Liver (tissue), 9 donors: ENCODE results near the gene TNFSF10. TPM values are rescaled to one million over a fixed set of nuclear protein-coding genes. Genes with fewer than 3 reads are reported as not detected.

Experiments
- DNase-seq: peaks from one replicate; pipeline ENCODE4 v3.0.0-alpha.2; 2017; ENCODE audit warnings: low spot score
- H3K27ac ChIP-seq, 2 donors: one replicate each; pipeline ENCODE4 v1.7.0; 2013; ENCODE audit warnings: inconsistent platforms in 2 of 2, low read length in 2 of 2, control low read depth in 1 of 2, low read depth in 1 of 2, mild to moderate bottlenecking in 1 of 2
- H3K27me3 ChIP-seq, 4 donors: one replicate each; pipeline versions ENCODE4 v1.6.1 to v1.7.0; 2013; ENCODE audit warnings: low read length in 3 of 4, inconsistent platforms in 1 of 4, mild to moderate bottlenecking in 1 of 4, moderate library complexity in 1 of 4; ENCODE audit not compliant: control insufficient read depth in 4 of 4, insufficient read depth in 4 of 4
- H3K36me3 ChIP-seq, 4 donors: one replicate each; pipeline versions ENCODE4 v1.6.1 to v1.7.0; 2013; ENCODE audit warnings: low read length in 3 of 4, mild to moderate bottlenecking in 3 of 4, low read depth in 1 of 4, moderate library complexity in 1 of 4; ENCODE audit not compliant: control insufficient read depth in 4 of 4, insufficient read depth in 3 of 4
- H3K4me1 ChIP-seq, 4 donors: one replicate each; pipeline versions ENCODE4 v1.6.1 to v1.7.0; 2013; ENCODE audit warnings: low read length in 3 of 4, mild to moderate bottlenecking in 3 of 4, moderate library complexity in 1 of 4; ENCODE audit not compliant: control insufficient read depth in 4 of 4, insufficient read depth in 4 of 4
- H3K4me3 ChIP-seq, 3 donors: one replicate each; pipeline versions ENCODE4 v1.6.1 to v1.7.0; 2013; ENCODE audit warnings: low read length in 3 of 3, control low read depth in 1 of 3, low read depth in 1 of 3, mild to moderate bottlenecking in 1 of 3
- H3K9ac ChIP-seq, 2 donors: one replicate each; pipeline ENCODE4 v1.7.0; 2013; ENCODE audit warnings: low read length in 2 of 2, mild to moderate bottlenecking in 2 of 2, moderate library complexity in 2 of 2, control low read depth in 1 of 2, low read depth in 1 of 2
- H3K9me3 ChIP-seq, 4 donors: one replicate each; pipeline versions ENCODE4 v1.6.1 to v1.7.0; 2013; ENCODE audit warnings: low read length in 3 of 4; ENCODE audit not compliant: control insufficient read depth in 4 of 4
- EGR1 ChIP-seq, 2 donors: IDR thresholded peaks; 2 replicates each; pipeline ENCODE4 v1.6.1; 2016 to 2018; ENCODE audit warnings: antibody characterized with exemption in 2 of 2, low read depth in 2 of 2
- FOXA1 ChIP-seq: IDR thresholded peaks from 2 replicates; pipeline ENCODE4 v1.6.1; 2016; ENCODE audit warnings: antibody characterized with exemption
- GABPA ChIP-seq, 2 donors: IDR thresholded peaks in 1 of 2; conservative IDR thresholded peaks in 1 of 2; 2 replicates each; pipeline ENCODE4 v1.6.1; 2016; ENCODE audit warnings: antibody characterized with exemption in 2 of 2, mild to moderate bottlenecking in 1 of 2, moderate library complexity in 1 of 2
- HNF4A ChIP-seq, 2 donors: conservative IDR thresholded peaks; 2 replicates each; pipeline ENCODE4 v1.6.1; 2016; ENCODE audit warnings: antibody characterized with exemption in 2 of 2, mild to moderate bottlenecking in 2 of 2
- HNF4G ChIP-seq: IDR thresholded peaks from 2 replicates; pipeline ENCODE4 v1.6.1; 2016; ENCODE audit warnings: antibody characterized with exemption
- JUND ChIP-seq, 2 donors: IDR thresholded peaks; 2 replicates each; pipeline ENCODE4 v1.6.1; 2016; ENCODE audit warnings: antibody characterized with exemption in 2 of 2
- NR2F2 ChIP-seq: IDR thresholded peaks from 2 replicates; pipeline ENCODE4 v1.6.1; 2016; ENCODE audit warnings: antibody characterized with exemption
- RAD21 ChIP-seq, 2 donors: IDR thresholded peaks; 2 replicates each; pipeline ENCODE4 v1.6.1; 2016; ENCODE audit warnings: antibody characterized with exemption in 2 of 2, mild to moderate bottlenecking in 2 of 2
- RXRA ChIP-seq, 2 donors: IDR thresholded peaks; 2 replicates each; pipeline ENCODE4 v1.6.1; 2017 to 2018; ENCODE audit warnings: antibody characterized with exemption in 2 of 2, mild to moderate bottlenecking in 1 of 2
- SP1 ChIP-seq: IDR thresholded peaks from 2 replicates; pipeline ENCODE4 v1.6.1; 2018; ENCODE audit warnings: antibody characterized with exemption, mild to moderate bottlenecking
- YY1 ChIP-seq: IDR thresholded peaks from 2 replicates; pipeline ENCODE4 v1.6.1; 2016; ENCODE audit warnings: antibody characterized with exemption, mild to moderate bottlenecking
- WGBS: extraction: QIAGEN DNeasy Blood & Tissue Kit; methylation state at CpG from one replicate; pipeline ENCODE4 v1.1.7; 2013; 5-methylcytosine and 5-hydroxymethylcytosine counted together
- polyA plus RNA-seq, 2 donors: library from polyadenylated mRNA; stranded (reverse) in 1 of 2; unstranded in 1 of 2; fragments of 200-250 nt in 1 of 2; fragments of >200 nt in 1 of 2; fragmentation: Nextera tagmentation in 1 of 2; extraction: Ambion mirVana in 1 of 2; gene quantifications; one replicate each; pipeline versions ENCODE4 v1.2.1 to v1.2.3, GENCODE V29; 2013 to 2015
- total RNA-seq, 2 donors: library from RNA; depleted of rRNA; stranded (reverse); fragments of >200 nt; gene quantifications; one replicate each; pipeline ENCODE4 v1.2.3, GENCODE V29; 2014
- TF ChIP-seq, protein P1 (sequence below): IDR thresholded peaks from 2 replicates; pipeline ENCODE4 v1.6.1; 2016; ENCODE audit warnings: antibody characterized with exemption
- TF ChIP-seq, protein P2 (sequence below): fragments of 150-350 bp; IDR thresholded peaks from 2 replicates; pipeline ENCODE4 v1.5.1; 2017; ENCODE audit warnings: improper control_type of control experiment, low read depth, low read length; ENCODE audit not compliant: missing input control
- TF ChIP-seq, protein P3 (sequence below): IDR thresholded peaks from 2 replicates; pipeline ENCODE4 v1.6.1; 2016; ENCODE audit warnings: antibody characterized with exemption
- TF ChIP-seq, protein P4 (sequence below): IDR thresholded peaks from 2 replicates; pipeline ENCODE4 v1.6.1; 2016; ENCODE audit warnings: antibody characterized with exemption, mild to moderate bottlenecking
- donor health status: healthy.
- donor health status: healthy.
- donor health status: healthy.
- donor health status: healthy.
- donor health status: healthy.

Gene TNFSF10
- total and polyA plus RNA-seq, 4 donors, result 16.2 to 67.1 (median 37.5) TPM

DNA sequence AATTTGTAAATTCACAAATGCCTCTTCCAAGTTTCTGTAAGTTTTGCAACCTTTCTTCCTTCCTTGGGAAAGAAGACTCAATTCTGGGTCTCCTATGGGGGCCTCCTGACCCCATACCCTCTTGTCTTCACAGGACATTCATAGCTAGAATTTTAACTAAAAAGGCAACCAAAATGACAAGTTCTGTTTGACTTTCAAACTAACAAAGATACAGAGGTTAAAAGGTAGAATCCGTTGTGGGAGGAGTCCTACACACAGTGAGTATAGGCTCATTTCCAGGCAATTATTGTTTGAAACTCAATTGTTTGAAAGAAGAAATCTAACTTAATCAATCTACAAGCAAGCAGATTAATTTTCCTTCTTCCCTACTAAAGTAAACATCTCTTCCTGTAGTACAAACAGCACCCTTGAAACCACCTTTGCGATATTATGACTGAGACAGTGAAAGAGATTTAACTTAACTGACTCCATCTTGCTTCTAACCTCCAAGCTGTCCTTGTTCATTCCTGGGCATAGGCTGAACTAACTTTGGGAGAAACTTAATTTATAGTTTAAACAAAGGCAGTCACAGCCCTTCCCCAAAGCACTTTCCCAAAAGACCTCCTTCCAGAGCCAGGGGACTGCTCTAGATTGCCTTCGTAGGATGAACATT lies 14.4 kb upstream of the TNFSF10 start (continued):
- TF ChIP-seq, protein P1, sequence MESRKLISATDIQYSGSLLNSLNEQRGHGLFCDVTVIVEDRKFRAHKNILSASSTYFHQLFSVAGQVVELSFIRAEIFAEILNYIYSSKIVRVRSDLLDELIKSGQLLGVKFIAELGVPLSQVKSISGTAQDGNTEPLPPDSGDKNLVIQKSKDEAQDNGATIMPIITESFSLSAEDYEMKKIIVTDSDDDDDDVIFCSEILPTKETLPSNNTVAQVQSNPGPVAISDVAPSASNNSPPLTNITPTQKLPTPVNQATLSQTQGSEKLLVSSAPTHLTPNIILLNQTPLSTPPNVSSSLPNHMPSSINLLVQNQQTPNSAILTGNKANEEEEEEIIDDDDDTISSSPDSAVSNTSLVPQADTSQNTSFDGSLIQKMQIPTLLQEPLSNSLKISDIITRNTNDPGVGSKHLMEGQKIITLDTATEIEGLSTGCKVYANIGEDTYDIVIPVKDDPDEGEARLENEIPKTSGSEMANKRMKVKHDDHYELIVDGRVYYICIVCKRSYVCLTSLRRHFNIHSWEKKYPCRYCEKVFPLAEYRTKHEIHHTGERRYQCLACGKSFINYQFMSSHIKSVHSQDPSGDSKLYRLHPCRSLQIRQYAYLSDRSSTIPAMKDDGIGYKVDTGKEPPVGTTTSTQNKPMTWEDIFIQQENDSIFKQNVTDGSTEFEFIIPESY, result no peak

DNA sequence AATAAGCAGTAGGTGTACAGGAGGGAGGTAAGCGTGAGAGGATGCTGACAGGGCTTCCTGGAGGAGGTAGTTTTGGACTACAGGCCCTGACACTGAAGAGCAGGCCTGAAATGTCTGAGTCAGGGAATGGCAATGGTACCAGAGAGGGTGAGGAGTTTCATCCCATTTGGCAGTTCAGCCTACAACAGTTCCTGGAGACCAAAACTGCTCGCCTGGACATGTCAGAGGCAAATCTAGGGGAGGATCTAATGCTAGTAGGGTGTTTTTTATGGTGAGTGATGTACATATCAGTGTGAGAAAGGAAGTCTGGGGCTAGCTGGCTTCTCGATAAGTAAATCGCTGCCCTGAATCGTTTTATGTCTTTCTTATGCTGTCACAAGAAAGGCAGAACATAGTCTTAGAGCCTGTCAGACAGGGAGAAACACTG lies 13.8 kb upstream of the TNFSF10 start:
- H3K27ac ChIP-seq, result peak overlapping the region in 1 of 2 donors; percentile 16
- 74% methylated on average over 5 of the region's 5 CpGs for WGBS

More for the DNA sequence above, 13.8 kb upstream of the TNFSF10 start:
- H3K36me3 ChIP-seq, result no peaks in the 10 kb centered on the region
- no peak overlapping the region for H3K9ac ChIP-seq
- H3K4me1 ChIP-seq, result peaks cover 0 to 17% (median 8%) of the 10 kb centered on the region in 4 donors
- H3K4me3 ChIP-seq, result no peak overlapping the region
- no peak for DNase-seq
- H3K27me3 ChIP-seq, result no peaks in the 10 kb centered on the region
- TF ChIP-seq JUND (IDR thresholded peaks at IDR 0.05) (no peak), RAD21 (IDR thresholded peaks at IDR 0.05) (no peak), RXRA (IDR thresholded peaks at IDR 0.05) (no peak), NR2F2 (no peak), HNF4G (no peak), SP1 (no peak), HNF4A (conservative IDR thresholded peaks at IDR 0.05) (no peak), EGR1 (IDR thresholded peaks at IDR 0.05; ENCODE audit: low read depth in 2 of 2) (no peak), YY1 (no peak), FOXA1 (no peak), GABPA (IDR thresholded peaks at IDR 0.05 in 1 of 2, conservative IDR thresholded peaks at IDR 0.05 in 1 of 2) (no peak)
- TF ChIP-seq, protein P2, sequence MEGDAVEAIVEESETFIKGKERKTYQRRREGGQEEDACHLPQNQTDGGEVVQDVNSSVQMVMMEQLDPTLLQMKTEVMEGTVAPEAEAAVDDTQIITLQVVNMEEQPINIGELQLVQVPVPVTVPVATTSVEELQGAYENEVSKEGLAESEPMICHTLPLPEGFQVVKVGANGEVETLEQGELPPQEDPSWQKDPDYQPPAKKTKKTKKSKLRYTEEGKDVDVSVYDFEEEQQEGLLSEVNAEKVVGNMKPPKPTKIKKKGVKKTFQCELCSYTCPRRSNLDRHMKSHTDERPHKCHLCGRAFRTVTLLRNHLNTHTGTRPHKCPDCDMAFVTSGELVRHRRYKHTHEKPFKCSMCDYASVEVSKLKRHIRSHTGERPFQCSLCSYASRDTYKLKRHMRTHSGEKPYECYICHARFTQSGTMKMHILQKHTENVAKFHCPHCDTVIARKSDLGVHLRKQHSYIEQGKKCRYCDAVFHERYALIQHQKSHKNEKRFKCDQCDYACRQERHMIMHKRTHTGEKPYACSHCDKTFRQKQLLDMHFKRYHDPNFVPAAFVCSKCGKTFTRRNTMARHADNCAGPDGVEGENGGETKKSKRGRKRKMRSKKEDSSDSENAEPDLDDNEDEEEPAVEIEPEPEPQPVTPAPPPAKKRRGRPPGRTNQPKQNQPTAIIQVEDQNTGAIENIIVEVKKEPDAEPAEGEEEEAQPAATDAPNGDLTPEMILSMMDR, result no peak
- TF ChIP-seq, protein P1, result no peak
- TF ChIP-seq, protein P3, sequence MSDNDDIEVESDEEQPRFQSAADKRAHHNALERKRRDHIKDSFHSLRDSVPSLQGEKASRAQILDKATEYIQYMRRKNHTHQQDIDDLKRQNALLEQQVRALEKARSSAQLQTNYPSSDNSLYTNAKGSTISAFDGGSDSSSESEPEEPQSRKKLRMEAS, result no peak
- TF ChIP-seq, protein P4, sequence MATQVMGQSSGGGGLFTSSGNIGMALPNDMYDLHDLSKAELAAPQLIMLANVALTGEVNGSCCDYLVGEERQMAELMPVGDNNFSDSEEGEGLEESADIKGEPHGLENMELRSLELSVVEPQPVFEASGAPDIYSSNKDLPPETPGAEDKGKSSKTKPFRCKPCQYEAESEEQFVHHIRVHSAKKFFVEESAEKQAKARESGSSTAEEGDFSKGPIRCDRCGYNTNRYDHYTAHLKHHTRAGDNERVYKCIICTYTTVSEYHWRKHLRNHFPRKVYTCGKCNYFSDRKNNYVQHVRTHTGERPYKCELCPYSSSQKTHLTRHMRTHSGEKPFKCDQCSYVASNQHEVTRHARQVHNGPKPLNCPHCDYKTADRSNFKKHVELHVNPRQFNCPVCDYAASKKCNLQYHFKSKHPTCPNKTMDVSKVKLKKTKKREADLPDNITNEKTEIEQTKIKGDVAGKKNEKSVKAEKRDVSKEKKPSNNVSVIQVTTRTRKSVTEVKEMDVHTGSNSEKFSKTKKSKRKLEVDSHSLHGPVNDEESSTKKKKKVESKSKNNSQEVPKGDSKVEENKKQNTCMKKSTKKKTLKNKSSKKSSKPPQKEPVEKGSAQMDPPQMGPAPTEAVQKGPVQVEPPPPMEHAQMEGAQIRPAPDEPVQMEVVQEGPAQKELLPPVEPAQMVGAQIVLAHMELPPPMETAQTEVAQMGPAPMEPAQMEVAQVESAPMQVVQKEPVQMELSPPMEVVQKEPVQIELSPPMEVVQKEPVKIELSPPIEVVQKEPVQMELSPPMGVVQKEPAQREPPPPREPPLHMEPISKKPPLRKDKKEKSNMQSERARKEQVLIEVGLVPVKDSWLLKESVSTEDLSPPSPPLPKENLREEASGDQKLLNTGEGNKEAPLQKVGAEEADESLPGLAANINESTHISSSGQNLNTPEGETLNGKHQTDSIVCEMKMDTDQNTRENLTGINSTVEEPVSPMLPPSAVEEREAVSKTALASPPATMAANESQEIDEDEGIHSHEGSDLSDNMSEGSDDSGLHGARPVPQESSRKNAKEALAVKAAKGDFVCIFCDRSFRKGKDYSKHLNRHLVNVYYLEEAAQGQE, result no peak
- H3K9me3 ChIP-seq, result no peaks in the 10 kb centered on the region
